Measurements from ENCODE around the gene PRSS21. TPM values are rescaled to one million over a fixed set of nuclear protein-coding genes. Genes with fewer than 3 reads are reported as not detected.

PRSS21 gene
- total and polyA plus RNA-seq, 4 donors = not detected

- Histone ChIP-seq H3K9me3 (ENCODE audit: control insufficient read depth, low read length) (peaks cover 8% of the 10 kb centered on the region), H3K27ac (ENCODE audit: low read depth in 1 of 2, low read length in 2 of 2) (no peak overlapping the region), H3K4me3 (ENCODE audit: low read length in 2 of 2) (no peak overlapping the region), H3K4me1 (ENCODE audit: control insufficient read depth in 1 of 2, insufficient read depth in 2 of 2, low read length in 2 of 2) (no peaks in the 10 kb centered on the region), H3K36me3 (ENCODE audit: control insufficient read depth in 1 of 2, insufficient read depth in 2 of 2, low read length in 1 of 2) (no peaks in the 10 kb centered on the region), H3K27me3 (ENCODE audit: control insufficient read depth in 1 of 2, insufficient read depth in 2 of 2, low read length in 1 of 2) (no peaks in the 10 kb centered on the region)
- no peak for DNase-seq
- ATAC-seq (ENCODE audit: low FRiP score) = no peak
- 67 to 69% methylated on average over 10 of the region's 10 CpGs for WGBS, 2 donors
- intact Hi-C loops (cut with DNase I) = no loop called here
Measured at GRCh38 chr16:2859686-2860265, 42.7 kb downstream of the PRSS21 start.

GRCh38 chr16:2860826-2861567, 44.0 kb downstream of the PRSS21 start:
- H3K9me3 ChIP-seq (ENCODE audit: control insufficient read depth, low read length) = peaks cover 8% of the 10 kb centered on the region
- ATAC-seq (ENCODE audit: low FRiP score) (no peak), DNase-seq (no peak)
- no peaks in the 10 kb centered on the region for H3K27me3 ChIP-seq (ENCODE audit: control insufficient read depth in 1 of 2, insufficient read depth in 2 of 2, low read length in 1 of 2)
- H3K4me1 ChIP-seq (ENCODE audit: control insufficient read depth in 1 of 2, insufficient read depth in 2 of 2, low read length in 2 of 2) = no peaks in the 10 kb centered on the region
- intact Hi-C loops (cut with DNase I) = no loop called here
- H3K36me3 ChIP-seq (ENCODE audit: control insufficient read depth in 1 of 2, insufficient read depth in 2 of 2, low read length in 1 of 2) = no peaks in the 10 kb centered on the region
- no peak overlapping the region for H3K4me3 ChIP-seq (ENCODE audit: low read length in 2 of 2)
- WGBS, 2 donors = 67 to 75% methylated on average over 8 of the region's 8 CpGs
- H3K27ac ChIP-seq (ENCODE audit: low read depth in 1 of 2, low read length in 2 of 2) = no peak overlapping the region

GRCh38 chr16:2865651-2866050, 48.6 kb downstream of the PRSS21 start:
- Histone ChIP-seq H3K9me3 (ENCODE audit: control insufficient read depth, low read length) (peaks cover 4% of the 10 kb centered on the region), H3K27me3 (ENCODE audit: control insufficient read depth in 1 of 2, insufficient read depth in 2 of 2, low read length in 1 of 2) (no peaks in the 10 kb centered on the region), H3K36me3 (ENCODE audit: control insufficient read depth in 1 of 2, insufficient read depth in 2 of 2, low read length in 1 of 2) (no peaks in the 10 kb centered on the region), H3K4me3 (ENCODE audit: low read length in 2 of 2) (no peak overlapping the region), H3K27ac (ENCODE audit: low read depth in 1 of 2, low read length in 2 of 2) (no peak overlapping the region), H3K4me1 (ENCODE audit: control insufficient read depth in 1 of 2, insufficient read depth in 2 of 2, low read length in 2 of 2) (peaks cover 0 to 3% of the 10 kb centered on the region in 2 donors)
- intact Hi-C loops (cut with DNase I) = no loop called here
- DNase-seq = no peak
- 52 to 61% methylated on average over 4 of the region's 4 CpGs for WGBS, 2 donors
- no peak for ATAC-seq (ENCODE audit: low FRiP score)

- no peaks in the 10 kb centered on the region for H3K36me3 ChIP-seq (ENCODE audit: control insufficient read depth in 1 of 2, insufficient read depth in 2 of 2, low read length in 1 of 2)
- H3K9me3 ChIP-seq (ENCODE audit: control insufficient read depth, low read length) = no peaks in the 10 kb centered on the region
- H3K4me3 ChIP-seq (ENCODE audit: low read length in 2 of 2) = no peak overlapping the region
- ATAC-seq (ENCODE audit: low FRiP score) (no peak), DNase-seq (no peak)
- intact Hi-C loops (cut with DNase I) = no loop called here
- no peaks in the 10 kb centered on the region for H3K27me3 ChIP-seq (ENCODE audit: control insufficient read depth in 1 of 2, insufficient read depth in 2 of 2, low read length in 1 of 2)
- no peak overlapping the region for H3K27ac ChIP-seq (ENCODE audit: low read depth in 1 of 2, low read length in 2 of 2)
- WGBS, 2 donors = 53 to 64% methylated on average over 4 of the region's 4 CpGs
- peaks cover 0 to 3% of the 10 kb centered on the region in 2 donors for H3K4me1 ChIP-seq (ENCODE audit: control insufficient read depth in 1 of 2, insufficient read depth in 2 of 2, low read length in 2 of 2)
Measured at GRCh38 chr16:2866431-2866830, 49.4 kb downstream of the PRSS21 start.

- peak overlapping the region in 1 of 2 donors; percentile 27 for H3K4me3 ChIP-seq (ENCODE audit: low read length in 2 of 2)
- H3K27ac ChIP-seq (ENCODE audit: low read depth in 1 of 2, low read length in 2 of 2) = peak overlapping the region in 1 of 2 donors; percentile 49
- DNase-seq = no peak
- peaks cover 0 to 3% of the 10 kb centered on the region in 2 donors for H3K4me1 ChIP-seq (ENCODE audit: control insufficient read depth in 1 of 2, insufficient read depth in 2 of 2, low read length in 2 of 2)
- no peaks in the 10 kb centered on the region for H3K36me3 ChIP-seq (ENCODE audit: control insufficient read depth in 1 of 2, insufficient read depth in 2 of 2, low read length in 1 of 2)
- 27 to 44% methylated on average over 8 of the region's 8 CpGs for WGBS, 2 donors
- intact Hi-C loops (cut with DNase I) = no loop called here
- no peaks in the 10 kb centered on the region for H3K27me3 ChIP-seq (ENCODE audit: control insufficient read depth in 1 of 2, insufficient read depth in 2 of 2, low read length in 1 of 2)
- no peak for ATAC-seq (ENCODE audit: low FRiP score)
- no peaks in the 10 kb centered on the region for H3K9me3 ChIP-seq (ENCODE audit: control insufficient read depth, low read length)
Measured at GRCh38 chr16:2867661-2867986, 50.6 kb downstream of the PRSS21 start.

GRCh38 chr16:2867987-2868789, 51.2 kb downstream of the PRSS21 start:
- intact Hi-C loops (cut with DNase I) = loop anchor here in 1 of 2 donors (2.0 kb wide), 1 partner anchor 59 kb away; no protein-coding TSS in a partner anchor
- H3K4me3 ChIP-seq (ENCODE audit: low read length in 2 of 2) = peak overlapping the region; percentile 10 to 27
- H3K36me3 ChIP-seq (ENCODE audit: control insufficient read depth in 1 of 2, insufficient read depth in 2 of 2, low read length in 1 of 2) = no peaks in the 10 kb centered on the region
- ATAC-seq (ENCODE audit: low FRiP score) (peak; percentile 99), DNase-seq (peak; percentile 96 to 98)
- peak overlapping the region in 1 of 2 donors; percentile 49 for H3K27ac ChIP-seq (ENCODE audit: low read depth in 1 of 2, low read length in 2 of 2)
- H3K27me3 ChIP-seq (ENCODE audit: control insufficient read depth in 1 of 2, insufficient read depth in 2 of 2, low read length in 1 of 2) = no peaks in the 10 kb centered on the region
- peaks cover 0 to 3% of the 10 kb centered on the region in 2 donors for H3K4me1 ChIP-seq (ENCODE audit: control insufficient read depth in 1 of 2, insufficient read depth in 2 of 2, low read length in 2 of 2)
- WGBS, 2 donors = 1% methylated on average over 44 to 45 of the region's 45 CpGs
- no peaks in the 10 kb centered on the region for H3K9me3 ChIP-seq (ENCODE audit: control insufficient read depth, low read length)

Other genes starting within 250 kb of the PRSS21 start
- 10 to 100 TPM; 14.3 to 15.5 TPM for gene KCTD5, start 134.7 kb upstream of the PRSS21 start, total RNA-seq
- gene KCTD5, start 134.7 kb upstream of the PRSS21 start, polyA plus RNA-seq = 10 to 100 TPM in 1 of 2 donors, 1 to 10 TPM in 1; 9.7 to 13.0 TPM
- gene PRSS27, start 97.0 kb upstream of the PRSS21 start, total RNA-seq = 1 to 10 TPM; 1.3 to 2.2 TPM
- gene PRSS27, start 97.0 kb upstream of the PRSS21 start, polyA plus RNA-seq = 1 to 10 TPM; 1.4 to 1.6 TPM
- gene SRRM2, start 64.6 kb upstream of the PRSS21 start, total RNA-seq = 100 to 1,000 TPM; 552 to 716 TPM
- gene SRRM2, start 64.6 kb upstream of the PRSS21 start, polyA plus RNA-seq = 100 to 1,000 TPM; 194 to 946 TPM
- gene ELOB, start 40.0 kb upstream of the PRSS21 start, total RNA-seq = 100 to 1,000 TPM; 146 to 174 TPM
- gene ELOB, start 40.0 kb upstream of the PRSS21 start, polyA plus RNA-seq = 100 to 1,000 TPM; 368 to 843 TPM
- gene PRSS33, start 29.7 kb upstream of the PRSS21 start, total RNA-seq = not detected
- under 1 TPM in 1 of 2 donors, not detected in 1; 0.08 TPM for gene PRSS33, start 29.7 kb upstream of the PRSS21 start, polyA plus RNA-seq
- gene PRSS41, start 18.8 kb upstream of the PRSS21 start, total RNA-seq = not detected
- gene PRSS41, start 18.8 kb upstream of the PRSS21 start, polyA plus RNA-seq = not detected
- under 1 TPM in 1 of 2 donors, not detected in 1; 0.48 TPM for gene ZG16B, start 13.1 kb downstream of the PRSS21 start, total RNA-seq
- gene ZG16B, start 13.1 kb downstream of the PRSS21 start, polyA plus RNA-seq = 1 to 10 TPM in 1 of 2 donors, not detected in 1; 4.8 TPM
- gene PRSS22, start 40.9 kb downstream of the PRSS21 start, total RNA-seq = not detected
- 1 to 10 TPM in 1 of 2 donors, under 1 TPM in 1; 0.31 to 1.5 TPM for gene PRSS22, start 40.9 kb downstream of the PRSS21 start, polyA plus RNA-seq
- gene FLYWCH2, start 66.0 kb downstream of the PRSS21 start, total RNA-seq = 10 to 100 TPM; 11.5 to 14.6 TPM
- 10 to 100 TPM; 18.8 to 32.6 TPM for gene FLYWCH2, start 66.0 kb downstream of the PRSS21 start, polyA plus RNA-seq
- 10 to 100 TPM; 40.6 to 72.4 TPM for gene FLYWCH1, start 94.7 kb downstream of the PRSS21 start, total RNA-seq
- 100 to 1,000 TPM in 1 of 2 donors, 10 to 100 TPM in 1; 24.2 to 103 TPM for gene FLYWCH1, start 94.7 kb downstream of the PRSS21 start, polyA plus RNA-seq
- not detected for gene KREMEN2, start 147.0 kb downstream of the PRSS21 start, total RNA-seq
- not detected for gene KREMEN2, start 147.0 kb downstream of the PRSS21 start, polyA plus RNA-seq
- gene PAQR4, start 152.1 kb downstream of the PRSS21 start, total RNA-seq = 1 to 10 TPM; 4.0 to 5.7 TPM
- 1 to 10 TPM; 1.5 to 2.6 TPM for gene PAQR4, start 152.1 kb downstream of the PRSS21 start, polyA plus RNA-seq
- gene PKMYT1, start 163.2 kb downstream of the PRSS21 start, total RNA-seq = 1 to 10 TPM; 1.5 to 2.4 TPM
- gene PKMYT1, start 163.2 kb downstream of the PRSS21 start, polyA plus RNA-seq = 1 to 10 TPM; 1.1 to 2.4 TPM
- gene CLDN9, start 195.7 kb downstream of the PRSS21 start, total RNA-seq = under 1 TPM in 1 of 2 donors, not detected in 1; 0.18 TPM
- under 1 TPM in 1 of 2 donors, not detected in 1; 0.20 TPM for gene CLDN9, start 195.7 kb downstream of the PRSS21 start, polyA plus RNA-seq
- gene CLDN6, start 200.9 kb downstream of the PRSS21 start, total RNA-seq = not detected
- not detected for gene CLDN6, start 200.9 kb downstream of the PRSS21 start, polyA plus RNA-seq
- 100 to 1,000 TPM in 1 of 2 donors, 10 to 100 TPM in 1; 60.4 to 271 TPM for gene TNFRSF12A, start 203.1 kb downstream of the PRSS21 start, total RNA-seq
- 100 to 1,000 TPM in 1 of 2 donors, 10 to 100 TPM in 1; 84.9 to 107 TPM for gene TNFRSF12A, start 203.1 kb downstream of the PRSS21 start, polyA plus RNA-seq
- 10 to 100 TPM; 88.5 to 99.7 TPM for gene HCFC1R1, start 206.7 kb downstream of the PRSS21 start, total RNA-seq
- gene HCFC1R1, start 206.7 kb downstream of the PRSS21 start, polyA plus RNA-seq = 100 to 1,000 TPM; 299 to 303 TPM
- 10 to 100 TPM; 18.9 to 29.8 TPM for gene THOC6, start 206.8 kb downstream of the PRSS21 start, total RNA-seq
- 10 to 100 TPM; 18.5 to 60.6 TPM for gene THOC6, start 206.8 kb downstream of the PRSS21 start, polyA plus RNA-seq
- gene BICDL2, start 219.7 kb downstream of the PRSS21 start, total RNA-seq = under 1 TPM; 0.10 to 0.18 TPM
- 1 to 10 TPM in 1 of 2 donors, under 1 TPM in 1; 0.05 to 3.6 TPM for gene BICDL2, start 219.7 kb downstream of the PRSS21 start, polyA plus RNA-seq
- 10 to 100 TPM in 1 of 2 donors, 1 to 10 TPM in 1; 3.2 to 11.4 TPM for gene MMP25, start 229.3 kb downstream of the PRSS21 start, total RNA-seq
- under 1 TPM; 0.36 to 0.75 TPM for gene MMP25, start 229.3 kb downstream of the PRSS21 start, polyA plus RNA-seq
- 10 to 100 TPM; 30.2 to 71.6 TPM for gene IL32, start 248.4 kb downstream of the PRSS21 start, total RNA-seq
- 100 to 1,000 TPM in 1 of 2 donors, 10 to 100 TPM in 1; 18.2 to 137 TPM for gene IL32, start 248.4 kb downstream of the PRSS21 start, polyA plus RNA-seq